Lower lobe of right lung (tissue), 2 donors: Measurements from ENCODE around the gene PHYHIPL. TPM values are rescaled to one million over a fixed set of nuclear protein-coding genes. Genes with fewer than 3 reads are reported as not detected.

Experiments
- ATAC-seq, 2 donors: fragments of 200-7000 bp; cut with Tn5 transposase; one replicate each; pipeline ENCODE4 v1.9.1; 2020 to 2022; ENCODE audit warnings: mild to moderate bottlenecking in 2 of 2, moderate library complexity in 2 of 2
- DNase-seq: peaks from one replicate; pipeline ENCODE4 v3.0.0-alpha.2; 2020
- H3K27ac ChIP-seq: fragments of 200-600 bp; one replicate; pipeline ENCODE4 v1.8.0; 2022
- H3K27me3 ChIP-seq: fragments of 200-600 bp; one replicate; pipeline ENCODE4 v1.8.0; 2022; ENCODE audit warnings: low read depth
- H3K36me3 ChIP-seq: fragments of 200-600 bp; one replicate; pipeline ENCODE4 v1.8.0; 2022; ENCODE audit warnings: mild to moderate bottlenecking
- H3K4me1 ChIP-seq: fragments of 200-600 bp; one replicate; pipeline ENCODE4 v1.8.0; 2022
- H3K4me3 ChIP-seq: fragments of 200-600 bp; one replicate; pipeline ENCODE4 v1.8.0; 2022; ENCODE audit warnings: mild to moderate bottlenecking
- H3K9me3 ChIP-seq: fragments of 200-600 bp; one replicate; pipeline ENCODE4 v1.8.0; 2022
- CTCF ChIP-seq: fragments of 200-600 bp; IDR thresholded peaks from one replicate; pipeline ENCODE4 v1.8.0; 2022; ENCODE audit warnings: antibody characterized with exemption, mild to moderate bottlenecking
- intact Hi-C: fragments of 100-400 bp; cut with DNase I; formaldehyde crosslinking; loops from one replicate; pipeline ENCODE4 v1.11.0; 2022
- total RNA-seq: library from RNA; stranded (reverse); fragmentation: NEBNext Ultra II Directional; extraction: Animal tissue kit (Norgen Biotek cat#: 25700); gene quantifications from one replicate; pipeline ENCODE4 v1.2.1, GENCODE V29; 2021
- donor health status: DM: no; HTN: yes; CAD: no; lungs with severe emphysema.

Gene PHYHIPL
- total RNA-seq, 1 donor from 2014 or later = not detected

GRCh38 chr10:59133841-59134593 is 42.4 kb upstream of the PHYHIPL start:
- Histone ChIP-seq H3K36me3 (no peaks in the 10 kb centered on the region), H3K27ac (no peak overlapping the region), H3K4me3 (no peak overlapping the region), H3K9me3 (no peaks in the 10 kb centered on the region), H3K4me1 (no peaks in the 10 kb centered on the region), H3K27me3 (no peaks in the 10 kb centered on the region)
- TF ChIP-seq CTCF = no peak
- ATAC-seq = no peak
- DNase-seq = no peak
- intact Hi-C loops = no loop called here

DNA sequence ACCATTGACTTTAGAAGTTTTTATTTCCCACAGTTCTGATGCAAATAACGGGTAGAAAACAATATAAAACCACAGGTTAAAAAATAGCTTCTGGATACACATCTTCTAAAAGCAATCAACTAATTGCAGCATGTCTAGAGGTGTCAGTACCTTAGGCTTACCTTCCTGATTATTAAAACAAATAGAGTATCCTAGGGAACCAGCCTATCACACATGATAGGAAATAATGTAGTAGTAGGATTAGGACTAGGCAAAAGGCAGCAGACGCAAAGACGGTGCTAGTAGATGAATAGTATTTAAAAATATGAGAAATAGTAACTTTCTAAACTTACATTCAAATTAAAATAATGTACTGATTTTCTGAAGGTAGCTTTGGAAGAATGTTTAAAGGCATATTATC is 41.7 kb upstream of the PHYHIPL start:
- Histone ChIP-seq H3K9me3 (no peaks in the 10 kb centered on the region), H3K27ac (no peak overlapping the region), H3K4me3 (no peak overlapping the region), H3K27me3 (no peaks in the 10 kb centered on the region), H3K36me3 (no peaks in the 10 kb centered on the region), H3K4me1 (no peaks in the 10 kb centered on the region)
- intact Hi-C loops = no loop called here
- TF ChIP-seq CTCF = no peak
- DNase-seq (no peak), ATAC-seq (no peak)

DNA sequence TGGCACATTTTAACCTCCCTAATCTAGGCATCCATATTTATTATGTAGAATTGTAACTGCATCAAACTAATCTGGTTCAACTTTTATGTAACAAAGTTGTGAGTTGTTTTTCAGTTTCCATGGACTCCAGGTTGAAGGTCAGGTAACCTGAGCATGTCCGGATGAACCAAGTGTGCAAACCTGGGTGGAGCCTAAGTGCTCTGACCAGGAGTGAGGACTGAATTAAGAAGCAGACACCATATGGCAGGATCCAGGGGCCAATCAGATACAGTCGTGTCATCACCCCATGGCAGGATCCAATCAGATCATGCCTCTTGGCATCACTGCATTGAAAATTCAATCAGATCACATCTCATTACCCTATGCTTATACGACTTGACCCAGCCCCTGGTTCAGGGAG is 41.2 kb upstream of the PHYHIPL start:
- Histone ChIP-seq H3K36me3 (no peaks in the 10 kb centered on the region), H3K4me1 (no peaks in the 10 kb centered on the region), H3K4me3 (no peak overlapping the region), H3K27ac (no peak overlapping the region), H3K9me3 (no peaks in the 10 kb centered on the region), H3K27me3 (no peaks in the 10 kb centered on the region)
- ATAC-seq (no peak), DNase-seq (no peak)
- intact Hi-C loops = no loop called here
- no peak for TF ChIP-seq CTCF

GRCh38 chr10:59138052-59138451 is 38.4 kb upstream of the PHYHIPL start:
- Histone ChIP-seq H3K36me3 (no peaks in the 10 kb centered on the region), H3K27me3 (no peaks in the 10 kb centered on the region), H3K9me3 (no peaks in the 10 kb centered on the region), H3K27ac (no peak overlapping the region), H3K4me1 (no peaks in the 10 kb centered on the region), H3K4me3 (no peak overlapping the region)
- no peak for DNase-seq
- intact Hi-C loops = no loop called here
- no peak for TF ChIP-seq CTCF
- ATAC-seq = no peak

DNA sequence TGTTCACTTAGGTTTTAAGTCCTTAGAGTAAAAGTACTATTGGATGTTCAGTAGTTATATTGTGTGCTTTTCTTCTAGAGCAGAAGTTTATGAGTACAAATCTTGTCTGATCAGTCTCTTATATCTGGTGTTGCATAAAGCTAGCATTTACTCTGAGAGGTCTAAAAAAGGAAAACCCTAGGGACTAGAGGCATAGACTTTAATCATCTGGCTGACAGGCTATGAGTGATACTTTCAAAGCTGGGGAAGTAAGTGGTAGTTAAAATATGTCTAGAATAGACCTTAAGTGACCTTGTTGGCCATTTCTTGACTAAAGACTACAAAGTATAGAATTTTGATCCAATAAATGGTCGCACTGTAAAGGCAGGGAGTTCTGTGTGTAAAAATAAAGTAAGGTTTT is 32.9 kb upstream of the PHYHIPL start:
- H3K9me3 ChIP-seq = no peaks in the 10 kb centered on the region
- H3K36me3 ChIP-seq = no peaks in the 10 kb centered on the region
- H3K4me3 ChIP-seq = no peak overlapping the region
- no peak for DNase-seq
- intact Hi-C loops = no loop called here
- H3K27me3 ChIP-seq = no peaks in the 10 kb centered on the region
- no peak overlapping the region for H3K27ac ChIP-seq
- no peaks in the 10 kb centered on the region for H3K4me1 ChIP-seq
- ATAC-seq = no peak
- TF ChIP-seq CTCF = no peak
